HG03469 (cell line): ENCODE measurements around the gene OLAH.

Source experiments
- ATAC-seq: cut with Tn5 transposase; IDR thresholded peaks from one replicate; pipeline ENCODE4 v1.9.1; 2021; ENCODE audit warnings: mild to moderate bottlenecking, moderate library complexity, moderate number of reproducible peaks; ENCODE audit not compliant: unreplicated experiment

OLAH gene

DNA sequence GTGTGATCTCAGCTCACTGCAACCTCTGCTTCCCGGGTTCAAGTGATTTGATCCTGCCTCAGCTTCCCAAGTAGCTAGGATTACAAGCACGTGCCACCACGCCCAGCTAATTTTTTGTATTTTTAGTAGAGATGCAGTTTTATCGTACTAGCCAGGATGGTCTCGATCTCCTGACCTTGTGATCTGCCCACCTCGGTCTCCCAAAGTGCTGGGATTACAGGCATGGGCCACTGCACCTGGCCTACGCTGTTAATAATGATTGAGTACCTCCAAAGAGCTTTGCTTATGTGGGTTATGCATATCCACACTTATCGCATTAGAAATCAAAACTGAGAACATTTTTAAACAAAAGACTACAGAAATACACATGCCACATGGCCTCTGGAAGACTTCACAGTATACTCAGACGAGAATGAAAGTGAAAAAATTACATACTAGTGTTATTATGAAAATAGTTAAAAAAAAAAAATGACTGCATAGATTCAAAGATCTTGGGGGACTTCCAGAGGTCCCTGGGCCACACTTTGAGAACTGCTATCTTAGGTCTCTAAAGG lies 78.8 kb downstream of the OLAH start:
- peak; percentile 70 for ATAC-seq
